ENCODE results near the gene ELOVL6. TPM values are rescaled to one million over a fixed set of nuclear protein-coding genes. Genes with fewer than 3 reads are reported as not detected.

The ELOVL6 gene
- total RNA-seq, 1 donor from 2014 or later, result 7.3 TPM

GRCh38 chr4:110190249-110190648 is 8.2 kb downstream of the ELOVL6 start:
- Mint-ChIP-seq H3K36me3 (ENCODE audit: unreplicated experiment) (no peaks in the 10 kb centered on the region), H3K4me3 (ENCODE audit: unreplicated experiment) (no peak overlapping the region), H3K9me3 (ENCODE audit: unreplicated experiment) (no peaks in the 10 kb centered on the region), H3K27me3 (ENCODE audit: unreplicated experiment) (no peaks in the 10 kb centered on the region), H3K4me1 (ENCODE audit: unreplicated experiment) (peaks cover 14% of the 10 kb centered on the region), H3K27ac (ENCODE audit: unreplicated experiment) (no peak overlapping the region)
- no peak for TF ChIP-seq CTCF (IDR thresholded peaks at IDR 0.05)
- DNase-seq (ENCODE audit: extremely low spot score, unreplicated experiment), result no peak

- no peaks in the 10 kb centered on the region for H3K36me3 Mint-ChIP-seq (ENCODE audit: unreplicated experiment)
- H3K9me3 Mint-ChIP-seq (ENCODE audit: unreplicated experiment), result no peaks in the 10 kb centered on the region
- no peak overlapping the region for H3K4me3 Mint-ChIP-seq (ENCODE audit: unreplicated experiment)
- no peak overlapping the region for H3K27ac Mint-ChIP-seq (ENCODE audit: unreplicated experiment)
- no peaks in the 10 kb centered on the region for H3K27me3 Mint-ChIP-seq (ENCODE audit: unreplicated experiment)
- TF ChIP-seq CTCF (IDR thresholded peaks at IDR 0.05), result no peak
- peaks cover 9% of the 10 kb centered on the region for H3K4me1 Mint-ChIP-seq (ENCODE audit: unreplicated experiment)
- no peak for DNase-seq (ENCODE audit: extremely low spot score, unreplicated experiment)
Observed at GRCh38 chr4:110188113-110188512, 10.3 kb downstream of the ELOVL6 start.

- Mint-ChIP-seq H3K9me3 (ENCODE audit: unreplicated experiment) (no peaks in the 10 kb centered on the region), H3K27ac (ENCODE audit: unreplicated experiment) (no peak overlapping the region), H3K36me3 (ENCODE audit: unreplicated experiment) (no peaks in the 10 kb centered on the region), H3K4me3 (ENCODE audit: unreplicated experiment) (no peak overlapping the region), H3K27me3 (ENCODE audit: unreplicated experiment) (no peaks in the 10 kb centered on the region), H3K4me1 (ENCODE audit: unreplicated experiment) (peaks cover 8% of the 10 kb centered on the region)
- no peak for TF ChIP-seq CTCF (IDR thresholded peaks at IDR 0.05)
- DNase-seq (ENCODE audit: extremely low spot score, unreplicated experiment), result no peak
Observed at GRCh38 chr4:110184791-110185155, 13.6 kb downstream of the ELOVL6 start.

- Mint-ChIP-seq H3K4me1 (ENCODE audit: unreplicated experiment) (peaks cover 8% of the 10 kb centered on the region), H3K9me3 (ENCODE audit: unreplicated experiment) (no peaks in the 10 kb centered on the region), H3K4me3 (ENCODE audit: unreplicated experiment) (no peak overlapping the region), H3K27me3 (ENCODE audit: unreplicated experiment) (no peaks in the 10 kb centered on the region), H3K27ac (ENCODE audit: unreplicated experiment) (no peak overlapping the region), H3K36me3 (ENCODE audit: unreplicated experiment) (no peaks in the 10 kb centered on the region)
- DNase-seq (ENCODE audit: extremely low spot score, unreplicated experiment), result no peak
- no peak for TF ChIP-seq CTCF (IDR thresholded peaks at IDR 0.05)
Observed at GRCh38 chr4:110184140-110184790, 14.2 kb downstream of the ELOVL6 start.

GRCh38 chr4:110183643-110184042 is 14.8 kb downstream of the ELOVL6 start:
- H3K27ac Mint-ChIP-seq (ENCODE audit: unreplicated experiment), result no peak overlapping the region

More at GRCh38 chr4:110183643-110184042, 14.8 kb downstream of the ELOVL6 start:
- DNase-seq (ENCODE audit: extremely low spot score, unreplicated experiment), result no peak
- H3K9me3 Mint-ChIP-seq (ENCODE audit: unreplicated experiment), result no peaks in the 10 kb centered on the region
- H3K36me3 Mint-ChIP-seq (ENCODE audit: unreplicated experiment), result no peaks in the 10 kb centered on the region
- H3K4me1 Mint-ChIP-seq (ENCODE audit: unreplicated experiment), result peaks cover 8% of the 10 kb centered on the region
- no peak overlapping the region for H3K4me3 Mint-ChIP-seq (ENCODE audit: unreplicated experiment)
- TF ChIP-seq CTCF (IDR thresholded peaks at IDR 0.05), result no peak
- H3K27me3 Mint-ChIP-seq (ENCODE audit: unreplicated experiment), result no peaks in the 10 kb centered on the region
